HepG2 (cell line): Measurements from ENCODE around the gene ZNF48. TPM values are rescaled to one million over a fixed set of nuclear protein-coding genes. Genes with fewer than 3 reads are reported as not detected.

Experiments
- ATAC-seq: fragments of 200-7000 bp; cut with Tn5 transposase; 3 replicates; pipeline ENCODE4 v1.9.1; 2020; ENCODE audit warnings: mild to moderate bottlenecking, moderate library complexity
- BruUV-seq: library from RNA; stranded (reverse); fragments of 400-500 nt; replicated peaks from 2 replicates; lab custom pipeline; 2021; lab: Mats Ljungman, UMichigan
- CTCF ChIA-PET: fragments of 300-600 bp; formaldehyde crosslinking; extraction: SDS; loops from one replicate; lab custom pipeline; 2021; ENCODE audit warnings: low total read pairs, inconsistent platforms, low intra/inter-chr PET ratio; lab: Yijun Ruan, JAX
- POLR2A ChIA-PET: fragments of 350-600 bp; sonication (Branson Sonifier 250); formaldehyde crosslinking; loops from one replicate; lab custom pipeline; 2020; ENCODE audit warnings: antibody characterized with exemption, inconsistent platforms; lab: Yijun Ruan, JAX
- DNase-seq: peaks from one replicate; pipeline ENCODE4 v3.0.0-alpha.2; 2015; ENCODE audit warnings: low spot score
- FAIRE-seq: peaks from 3 replicates; lab custom pipeline; 2011; peaks lifted over from hg19 to GRCh38; lab: Jason Lieb, UNC
- H2AFZ ChIP-seq: one replicate; pipeline ENCODE4 v1.6.1; 2011; ENCODE audit warnings: low read length, inconsistent platforms
- H3K27ac ChIP-seq: fragments of 300-600 bp; 3 replicates; pipeline ENCODE4 v1.8.0; 2011; ENCODE audit warnings: mixed run types, mild to moderate bottlenecking, mixed read lengths, low read length, inconsistent platforms; ENCODE audit not compliant: insufficient read depth; ENCODE audit errors: extremely low read length
- H3K27me3 ChIP-seq, 2 experiments: fragments of 200-600 bp in 1 of 2; 2 replicates in 1 of 2; 3 replicates in 1 of 2; pipeline versions ENCODE4 v1.6.0 to v1.8.0; 2011; ENCODE audit warnings: low read length in 2 of 2, mild to moderate bottlenecking in 2 of 2, moderate library complexity in 2 of 2, inconsistent platforms in 1 of 2; ENCODE audit not compliant: insufficient read depth in 2 of 2, control insufficient read depth in 1 of 2
- H3K36me3 ChIP-seq, 2 experiments: fragments of 200-600 bp in 1 of 2; replicated peaks in 1 of 2; 2 replicates in 1 of 2; 3 replicates in 1 of 2; pipeline versions ENCODE4 v1.5.1 to v1.8.0; 2011; ENCODE audit warnings: low read length in 2 of 2, inconsistent platforms in 1 of 2; ENCODE audit not compliant: insufficient read depth in 2 of 2, control insufficient read depth in 1 of 2
- H3K4me1 ChIP-seq: 2 replicates; pipeline ENCODE4 v1.5.1; 2012; ENCODE audit warnings: low read length, inconsistent platforms; ENCODE audit not compliant: insufficient read depth
- H3K4me2 ChIP-seq: 2 replicates; pipeline ENCODE4 v1.6.0; 2011; ENCODE audit warnings: low read depth, low read length, inconsistent platforms
- H3K4me3 ChIP-seq, 3 experiments: fragments of 200-600 bp in 1 of 3; sonication (generic), shearing (Covaris generic) in 1 of 3; replicated peaks in 1 of 3; 2 replicates each; pipeline ENCODE4 v1.5.1; 2011 to 2016; ENCODE audit warnings: low read length in 3 of 3, inconsistent platforms in 2 of 3, low read depth in 2 of 3, mild to moderate bottlenecking in 2 of 3, control low read depth in 1 of 3, mixed read lengths in 1 of 3; ENCODE audit not compliant: insufficient read depth in 1 of 3
- H3K79me2 ChIP-seq: one replicate; pipeline ENCODE4 v1.6.1; 2011; ENCODE audit warnings: low read length, inconsistent platforms; ENCODE audit not compliant: insufficient read depth
- H3K9ac ChIP-seq: 2 replicates; pipeline ENCODE4 v1.6.0; 2011; ENCODE audit warnings: mild to moderate bottlenecking, low read depth, low read length, inconsistent platforms; ENCODE audit not compliant: insufficient read depth
- H3K9me3 ChIP-seq: 2 replicates; pipeline ENCODE4 v1.5.1; 2012; ENCODE audit warnings: mild to moderate bottlenecking, low read length
- H4K20me1 ChIP-seq: 2 replicates; pipeline ENCODE4 v1.6.0; 2011; ENCODE audit warnings: inconsistent platforms, mild to moderate bottlenecking, low read length, moderate library complexity; ENCODE audit not compliant: insufficient read depth
- CBX1 ChIP-seq: IDR thresholded peaks from one replicate; pipeline ENCODE4 v1.6.1; 2016; ENCODE audit warnings: antibody characterized with exemption, low read depth
- HOXA7 ChIP-seq: sonication (generic); formaldehyde crosslinking; IDR thresholded peaks from 2 replicates; pipeline ENCODE4 v1.8.1; 2022; ENCODE audit warnings: mild to moderate bottlenecking, missing genetic modification reagents, moderate library complexity
- MTA3 ChIP-seq: sonication (generic); formaldehyde crosslinking; IDR thresholded peaks from 2 replicates; pipeline ENCODE4 v1.4.0; 2020; ENCODE audit warnings: missing genetic modification reagents
- NPAS2 ChIP-seq: sonication (generic); formaldehyde crosslinking; IDR thresholded peaks from 2 replicates; pipeline ENCODE4 v1.8.0; 2022; ENCODE audit warnings: mild to moderate bottlenecking, missing genetic modification reagents, borderline replicate concordance
- PAF1 ChIP-seq: IDR thresholded peaks from 2 replicates; pipeline ENCODE4 v1.6.1; 2016; ENCODE audit warnings: missing genetic modification reagents, missing compliant biosample characterization
- RARA ChIP-seq: IDR thresholded peaks from 2 replicates; pipeline ENCODE4 v1.6.1; 2016; ENCODE audit warnings: missing genetic modification reagents, missing compliant biosample characterization
- STAG1 ChIP-seq: sonication (generic); formaldehyde crosslinking; IDR thresholded peaks from 2 replicates; pipeline ENCODE4 v1.4.0; 2020; ENCODE audit warnings: missing genetic modification reagents
- STAT5B ChIP-seq: sonication (generic); formaldehyde crosslinking; IDR thresholded peaks from 2 replicates; pipeline ENCODE4 v1.4.0; 2020; ENCODE audit warnings: missing genetic modification reagents
- TEAD2 ChIP-seq: sonication (generic); formaldehyde crosslinking; IDR thresholded peaks from 2 replicates; pipeline ENCODE4 v1.9.0; 2021; ENCODE audit warnings: missing genetic modification reagents
- TRIM24 ChIP-seq: sonication (generic); formaldehyde crosslinking; IDR thresholded peaks from 2 replicates; pipeline ENCODE4 v1.8.0; 2022; ENCODE audit warnings: mild to moderate bottlenecking, missing genetic modification reagents
- ZKSCAN1 ChIP-seq: fragments of 150-350 bp; IDR thresholded peaks from 2 replicates; pipeline ENCODE4 v1.6.1; 2014; ENCODE audit warnings: low read length
- ZNF496 ChIP-seq: sonication (generic); formaldehyde crosslinking; IDR thresholded peaks from 2 replicates; pipeline ENCODE4 v1.8.1; 2023; ENCODE audit warnings: mild to moderate bottlenecking, moderate library complexity, missing genetic modification reagents; ENCODE audit not compliant: insufficient replicate concordance
- ZNF678 ChIP-seq: sonication (generic); formaldehyde crosslinking; IDR thresholded peaks from 2 replicates; pipeline ENCODE4 v1.4.0; 2020; ENCODE audit warnings: mild to moderate bottlenecking, missing genetic modification reagents
- ZNF776 ChIP-seq: sonication (generic); formaldehyde crosslinking; IDR thresholded peaks from 2 replicates; pipeline ENCODE4 v1.4.0; 2020; ENCODE audit warnings: mild to moderate bottlenecking, missing genetic modification reagents
- ZSCAN20 ChIP-seq: sonication (generic); formaldehyde crosslinking; IDR thresholded peaks from 2 replicates; pipeline ENCODE4 v1.4.0; 2020; ENCODE audit warnings: missing genetic modification reagents, mild to moderate bottlenecking, borderline replicate concordance
- ZSCAN25 ChIP-seq: sonication (generic); formaldehyde crosslinking; IDR thresholded peaks from 2 replicates; pipeline ENCODE4 v1.8.0; 2022; ENCODE audit warnings: mild to moderate bottlenecking, missing genetic modification reagents
- WGBS: methylation state at CpG from one replicate; pipeline ENCODE4 v1.1.6; 2017; ENCODE audit warnings: low lambda C conversion rate; 5-methylcytosine and 5-hydroxymethylcytosine counted together
- in situ Hi-C: cut with HindIII; loops from 2 replicates; pipeline ENCODE4 v1.10.0; 2017; ENCODE audit warnings: low pct_unique_long_range_greater_than_20kb; ENCODE audit not compliant: extremely low pct_ligation_motif_present
- intact Hi-C: fragments of 100-400 bp; cut with micrococcal nuclease; formaldehyde crosslinking; loops from one replicate; pipeline ENCODE4 v1.10.0; 2022; ENCODE audit not compliant: unreplicated experiment
- polyA plus RNA-seq, 8 experiments: library from polyadenylated mRNA; depleted of rRNA in 3 of 8; stranded (reverse) in 7 of 8; unstranded in 1 of 8; fragments of >200 nt; fragmentation: Illumina TruSeq in 4 of 8; extraction: Trizol in 4 of 8; gene quantifications; 2 replicates each; pipeline versions ENCODE4 v1.2.1 to v1.2.3, GENCODE V29; 2011 to 2016; ENCODE audit warnings: low read depth in 4 of 8, missing spikeins in 1 of 8, mixed read lengths in 1 of 8; ENCODE audit not compliant: insufficient read depth in 1 of 8
- total RNA-seq, 5 experiments: library from RNA; depleted of rRNA; stranded (reverse); fragments of >200 nt; fragmentation: Illumina TruSeq; extraction: Trizol; gene quantifications; 2 replicates each; pipeline ENCODE4 v1.2.3, GENCODE V29; 2016; ENCODE audit warnings: low read depth in 1 of 5
- TF ChIP-seq, protein P1 (sequence below): sonication (generic); formaldehyde crosslinking; IDR thresholded peaks from 2 replicates; pipeline ENCODE4 v1.9.0; 2021; ENCODE audit warnings: mild to moderate bottlenecking, missing genetic modification reagents
- TF ChIP-seq, protein P2 (sequence below): sonication (generic); formaldehyde crosslinking; IDR thresholded peaks from 2 replicates; pipeline ENCODE4 v1.4.0; 2020; ENCODE audit warnings: missing genetic modification reagents, borderline replicate concordance

Gene ZNF48
- total and polyA plus RNA-seq, 2 of the 13 experiments (the other 11 are each of a cell fraction or from before 2014, with no cell fraction given) = 9.9 to 12.3 TPM

- H4K20me1 ChIP-seq = no peaks in the 10 kb centered on the region
- FAIRE-seq (no peak), ATAC-seq (no peak), DNase-seq (no peak)
- H3K27me3 ChIP-seq = no peaks in the 10 kb centered on the region; a peak in 1 of 5 replicates
- in situ Hi-C loops (loop anchor here (10.0 kb wide), 1 partner anchor 256 kb away; the partner anchor contains the start of gene ZNF689), intact Hi-C loops (no loop called here)
- ChIA-PET POLR2A (interaction anchor here (1.7 to 6.7 kb wide), 2 partner anchors 11 to 51 kb away, joined by 4 to 94 read pairs; partner anchors contain the start of gene TBC1D10B), CTCF (no interaction called here)
- peaks cover 37% of the 10 kb centered on the region for H3K4me1 ChIP-seq
- H3K4me2 ChIP-seq = no peak overlapping the region
- peaks cover 13 to 44% of the 10 kb centered on the region in 2 experiments; a peak in 4 of 5 replicates for H3K36me3 ChIP-seq
- H3K79me2 ChIP-seq = peaks cover 29% of the 10 kb centered on the region
- no peak overlapping the region for H3K27ac ChIP-seq
- no TSS peak for BruUV-seq
- H3K4me3 ChIP-seq = no peak overlapping the region
- no peaks in the 10 kb centered on the region for H3K9me3 ChIP-seq
- no peak overlapping the region for H3K9ac ChIP-seq
- 93% methylated on average over 9 of the region's 9 CpGs for WGBS
- H2AFZ ChIP-seq = no peak overlapping the region
- TF ChIP-seq PAF1 (CRISPR knock-in tag) (no peak), RARA (no peak), TRIM24 (CRISPR knock-in tag) (no peak), TEAD2 (CRISPR knock-in tag) (no peak), ZKSCAN1 (no peak), CBX1 (no peak), ZSCAN20 (CRISPR knock-in tag) (no peak), STAT5B (CRISPR knock-in tag) (no peak), ZNF678 (CRISPR knock-in tag) (no peak), NPAS2 (CRISPR knock-in tag) (no peak), MTA3 (CRISPR knock-in tag) (no peak), STAG1 (peak; percentile 33), ZNF776 (CRISPR knock-in tag) (0 out of 2 replicates have a peak, but pooled peaks have one; percentile 10), ZNF496 (CRISPR knock-in tag) (no peak), ZSCAN25 (peak; percentile 89), HOXA7 (CRISPR knock-in tag) (no peak)
- TF ChIP-seq, protein P1, sequence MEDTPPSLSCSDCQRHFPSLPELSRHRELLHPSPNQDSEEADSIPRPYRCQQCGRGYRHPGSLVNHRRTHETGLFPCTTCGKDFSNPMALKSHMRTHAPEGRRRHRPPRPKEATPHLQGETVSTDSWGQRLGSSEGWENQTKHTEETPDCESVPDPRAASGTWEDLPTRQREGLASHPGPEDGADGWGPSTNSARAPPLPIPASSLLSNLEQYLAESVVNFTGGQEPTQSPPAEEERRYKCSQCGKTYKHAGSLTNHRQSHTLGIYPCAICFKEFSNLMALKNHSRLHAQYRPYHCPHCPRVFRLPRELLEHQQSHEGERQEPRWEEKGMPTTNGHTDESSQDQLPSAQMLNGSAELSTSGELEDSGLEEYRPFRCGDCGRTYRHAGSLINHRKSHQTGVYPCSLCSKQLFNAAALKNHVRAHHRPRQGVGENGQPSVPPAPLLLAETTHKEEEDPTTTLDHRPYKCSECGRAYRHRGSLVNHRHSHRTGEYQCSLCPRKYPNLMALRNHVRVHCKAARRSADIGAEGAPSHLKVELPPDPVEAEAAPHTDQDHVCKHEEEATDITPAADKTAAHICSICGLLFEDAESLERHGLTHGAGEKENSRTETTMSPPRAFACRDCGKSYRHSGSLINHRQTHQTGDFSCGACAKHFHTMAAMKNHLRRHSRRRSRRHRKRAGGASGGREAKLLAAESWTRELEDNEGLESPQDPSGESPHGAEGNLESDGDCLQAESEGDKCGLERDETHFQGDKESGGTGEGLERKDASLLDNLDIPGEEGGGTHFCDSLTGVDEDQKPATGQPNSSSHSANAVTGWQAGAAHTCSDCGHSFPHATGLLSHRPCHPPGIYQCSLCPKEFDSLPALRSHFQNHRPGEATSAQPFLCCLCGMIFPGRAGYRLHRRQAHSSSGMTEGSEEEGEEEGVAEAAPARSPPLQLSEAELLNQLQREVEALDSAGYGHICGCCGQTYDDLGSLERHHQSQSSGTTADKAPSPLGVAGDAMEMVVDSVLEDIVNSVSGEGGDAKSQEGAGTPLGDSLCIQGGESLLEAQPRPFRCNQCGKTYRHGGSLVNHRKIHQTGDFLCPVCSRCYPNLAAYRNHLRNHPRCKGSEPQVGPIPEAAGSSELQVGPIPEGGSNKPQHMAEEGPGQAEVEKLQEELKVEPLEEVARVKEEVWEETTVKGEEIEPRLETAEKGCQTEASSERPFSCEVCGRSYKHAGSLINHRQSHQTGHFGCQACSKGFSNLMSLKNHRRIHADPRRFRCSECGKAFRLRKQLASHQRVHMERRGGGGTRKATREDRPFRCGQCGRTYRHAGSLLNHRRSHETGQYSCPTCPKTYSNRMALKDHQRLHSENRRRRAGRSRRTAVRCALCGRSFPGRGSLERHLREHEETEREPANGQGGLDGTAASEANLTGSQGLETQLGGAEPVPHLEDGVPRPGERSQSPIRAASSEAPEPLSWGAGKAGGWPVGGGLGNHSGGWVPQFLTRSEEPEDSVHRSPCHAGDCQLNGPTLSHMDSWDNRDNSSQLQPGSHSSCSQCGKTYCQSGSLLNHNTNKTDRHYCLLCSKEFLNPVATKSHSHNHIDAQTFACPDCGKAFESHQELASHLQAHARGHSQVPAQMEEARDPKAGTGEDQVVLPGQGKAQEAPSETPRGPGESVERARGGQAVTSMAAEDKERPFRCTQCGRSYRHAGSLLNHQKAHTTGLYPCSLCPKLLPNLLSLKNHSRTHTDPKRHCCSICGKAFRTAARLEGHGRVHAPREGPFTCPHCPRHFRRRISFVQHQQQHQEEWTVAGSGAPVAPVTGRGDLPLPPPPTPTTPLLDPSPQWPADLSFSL (CRISPR knock-in tag) = no peak
- TF ChIP-seq, protein P2, sequence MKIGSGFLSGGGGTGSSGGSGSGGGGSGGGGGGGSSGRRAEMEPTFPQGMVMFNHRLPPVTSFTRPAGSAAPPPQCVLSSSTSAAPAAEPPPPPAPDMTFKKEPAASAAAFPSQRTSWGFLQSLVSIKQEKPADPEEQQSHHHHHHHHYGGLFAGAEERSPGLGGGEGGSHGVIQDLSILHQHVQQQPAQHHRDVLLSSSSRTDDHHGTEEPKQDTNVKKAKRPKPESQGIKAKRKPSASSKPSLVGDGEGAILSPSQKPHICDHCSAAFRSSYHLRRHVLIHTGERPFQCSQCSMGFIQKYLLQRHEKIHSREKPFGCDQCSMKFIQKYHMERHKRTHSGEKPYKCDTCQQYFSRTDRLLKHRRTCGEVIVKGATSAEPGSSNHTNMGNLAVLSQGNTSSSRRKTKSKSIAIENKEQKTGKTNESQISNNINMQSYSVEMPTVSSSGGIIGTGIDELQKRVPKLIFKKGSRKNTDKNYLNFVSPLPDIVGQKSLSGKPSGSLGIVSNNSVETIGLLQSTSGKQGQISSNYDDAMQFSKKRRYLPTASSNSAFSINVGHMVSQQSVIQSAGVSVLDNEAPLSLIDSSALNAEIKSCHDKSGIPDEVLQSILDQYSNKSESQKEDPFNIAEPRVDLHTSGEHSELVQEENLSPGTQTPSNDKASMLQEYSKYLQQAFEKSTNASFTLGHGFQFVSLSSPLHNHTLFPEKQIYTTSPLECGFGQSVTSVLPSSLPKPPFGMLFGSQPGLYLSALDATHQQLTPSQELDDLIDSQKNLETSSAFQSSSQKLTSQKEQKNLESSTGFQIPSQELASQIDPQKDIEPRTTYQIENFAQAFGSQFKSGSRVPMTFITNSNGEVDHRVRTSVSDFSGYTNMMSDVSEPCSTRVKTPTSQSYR (CRISPR knock-in tag) = no peak
These were observed 36.7 kb upstream of the ZNF48 start for GRCh38 chr16:30358577-30358936.
